Measurements from ENCODE around the gene LURAP1L. TPM values are rescaled to one million over a fixed set of nuclear protein-coding genes. Genes with fewer than 3 reads are reported as not detected.

The LURAP1L gene
- total RNA-seq, 4 donors from 2014 or later = 12.5 to 22.8 (median 14.3) TPM

GRCh38 chr9:12790883-12791282, 16.1 kb downstream of the LURAP1L start:
- Histone ChIP-seq H3K9me3 (no peaks in the 10 kb centered on the region), H3K27ac (no peak overlapping the region), H3K4me1 (peaks cover 0 to 33% (median 0%) of the 10 kb centered on the region in 4 donors), H3K4me3 (no peak overlapping the region), H3K36me3 (no peaks in the 10 kb centered on the region), H3K27me3 (no peaks in the 10 kb centered on the region)
- WGBS, 2 donors = 77 to 88% methylated on average over 3 of the region's 3 CpGs
- DNase-seq (ENCODE audit: low spot score in 2 of 2) = no peak
- TF ChIP-seq EP300 (IDR thresholded peaks at IDR 0.05) = no peak
- TF ChIP-seq POLR2A (IDR thresholded peaks at IDR 0.05) = no peak
- TF ChIP-seq CTCF (IDR thresholded peaks at IDR 0.05) = no peak

GRCh38 chr9:12794101-12794799, 19.4 kb downstream of the LURAP1L start:
- TF ChIP-seq CTCF (IDR thresholded peaks at IDR 0.05) (no peak), EP300 (IDR thresholded peaks at IDR 0.05) (no peak), POLR2A (IDR thresholded peaks at IDR 0.05) (no peak)
- Histone ChIP-seq H3K36me3 (no peaks in the 10 kb centered on the region), H3K27me3 (no peaks in the 10 kb centered on the region), H3K4me1 (peaks cover 0 to 37% (median 0%) of the 10 kb centered on the region in 4 donors), H3K4me3 (no peak overlapping the region), H3K9me3 (no peaks in the 10 kb centered on the region), H3K27ac (peak overlapping the region in 1 of 4 donors; percentile 21)
- no peak for DNase-seq (ENCODE audit: low spot score in 2 of 2)
- WGBS, 2 donors = 51 to 54% methylated on average over 2 of the region's 2 CpGs

GRCh38 chr9:12796601-12797000, 21.8 kb downstream of the LURAP1L start:
- Histone ChIP-seq H3K27ac (no peak overlapping the region), H3K4me1 (peaks cover 0 to 37% (median 0%) of the 10 kb centered on the region in 4 donors), H3K4me3 (no peak overlapping the region), H3K9me3 (no peaks in the 10 kb centered on the region), H3K27me3 (no peaks in the 10 kb centered on the region), H3K36me3 (no peaks in the 10 kb centered on the region)
- WGBS, 2 donors = 78 to 92% methylated on average over 1 of the region's 1 CpG
- TF ChIP-seq EP300 (IDR thresholded peaks at IDR 0.05) = no peak
- DNase-seq (ENCODE audit: low spot score in 2 of 2) = no peak

GRCh38 chr9:12797037-12797436, 22.2 kb downstream of the LURAP1L start:
- H3K9me3 ChIP-seq = no peaks in the 10 kb centered on the region
- no peak for DNase-seq (ENCODE audit: low spot score in 2 of 2)
- H3K4me3 ChIP-seq = no peak overlapping the region
- no peaks in the 10 kb centered on the region for H3K36me3 ChIP-seq
- no peak overlapping the region for H3K27ac ChIP-seq
- no peaks in the 10 kb centered on the region for H3K27me3 ChIP-seq
- no peak for TF ChIP-seq POLR2A (IDR thresholded peaks at IDR 0.05)
- no peak for TF ChIP-seq EP300 (IDR thresholded peaks at IDR 0.05)
- TF ChIP-seq CTCF (IDR thresholded peaks at IDR 0.05) = no peak
- 80 to 82% methylated on average over 1 of the region's 1 CpG for WGBS, 2 donors
- peaks cover 0 to 36% (median 0%) of the 10 kb centered on the region in 4 donors for H3K4me1 ChIP-seq

GRCh38 chr9:12798066-12798770, 23.4 kb downstream of the LURAP1L start:
- TF ChIP-seq POLR2A (IDR thresholded peaks at IDR 0.05) (no peak), EP300 (IDR thresholded peaks at IDR 0.05) (no peak), CTCF (IDR thresholded peaks at IDR 0.05) (no peak)
- WGBS, 2 donors = 93 to 95% methylated on average over 1 of the region's 1 CpG
- Histone ChIP-seq H3K27me3 (no peaks in the 10 kb centered on the region), H3K36me3 (no peaks in the 10 kb centered on the region), H3K4me3 (no peak overlapping the region), H3K4me1 (peaks cover 0 to 30% (median 0%) of the 10 kb centered on the region in 4 donors), H3K9me3 (no peaks in the 10 kb centered on the region), H3K27ac (no peak overlapping the region)
- DNase-seq (ENCODE audit: low spot score in 2 of 2) = no peak

Measured in tibial nerve (tissue), 4 donors.